ENCODE results near the gene CHML.

- TF ChIP-seq POLR2A (IDR thresholded peaks at IDR 0.05) (no peak), CTCF (IDR thresholded peaks at IDR 0.05) (no peak)
Measured at GRCh38 chr1:241652012-241652411, 11.8 kb upstream of the CHML start, which contains the start of gene WDR64.

Measured in tibial nerve (tissue), 3 donors.